Activated CD4-positive, alpha-beta memory T cell treated with anti-CD3 and anti-CD28 coated beads, Interleukin-2, amount 10 ng/mL, durations not matched to agents 7 days and 5 days (primary cell): ENCODE data around the gene AGGF1. TPM values are rescaled to one million over a fixed set of nuclear protein-coding genes. Genes with fewer than 3 reads are reported as not detected.

Source experiments
- CTCF ChIA-PET: fragments of 350-600 bp; sonication (Branson Sonifier 250); formaldehyde crosslinking; loops from one replicate; lab custom pipeline; 2021; ENCODE audit warnings: antibody characterized with exemption, inconsistent platforms; lab: Charles Lee
- POLR2A ChIA-PET: fragments of 350-600 bp; sonication (Branson Sonifier 250); formaldehyde crosslinking; loops from one replicate; lab custom pipeline; 2021; ENCODE audit warnings: antibody characterized with exemption; lab: Charles Lee
- DNase-seq: peaks from one replicate; pipeline ENCODE4 v3.0.0-alpha.2; 2020
- H3K27ac Mint-ChIP-seq: one replicate; pipeline ENCODE4 v1.8.0; 2021; ENCODE audit warnings: mild to moderate bottlenecking, mixed read lengths
- H3K27me3 Mint-ChIP-seq: one replicate; pipeline ENCODE4 v1.8.0; 2021; ENCODE audit warnings: mixed read lengths
- H3K36me3 Mint-ChIP-seq: one replicate; pipeline ENCODE4 v1.8.0; 2021; ENCODE audit warnings: low read depth, mixed read lengths
- H3K4me1 Mint-ChIP-seq: one replicate; pipeline ENCODE4 v1.8.0; 2021; ENCODE audit warnings: mixed read lengths
- H3K4me3 Mint-ChIP-seq: one replicate; pipeline ENCODE4 v1.8.0; 2021; ENCODE audit warnings: mild to moderate bottlenecking, mixed read lengths
- H3K9me3 Mint-ChIP-seq: one replicate; pipeline ENCODE4 v1.8.0; 2021; ENCODE audit warnings: mixed read lengths
- total RNA-seq, 2 experiments: library from RNA; stranded (reverse); gene quantifications; one replicate each; pipeline ENCODE4 v1.2.3, GENCODE V29; 2021

The AGGF1 gene
- total RNA-seq, 2 experiments from 2014 or later = 26.4 to 28.6 TPM

GRCh38 chr5:77008413-77008812 lies 21.8 kb upstream of the AGGF1 start:
- CTCF ChIA-PET = no interaction called here

DNA sequence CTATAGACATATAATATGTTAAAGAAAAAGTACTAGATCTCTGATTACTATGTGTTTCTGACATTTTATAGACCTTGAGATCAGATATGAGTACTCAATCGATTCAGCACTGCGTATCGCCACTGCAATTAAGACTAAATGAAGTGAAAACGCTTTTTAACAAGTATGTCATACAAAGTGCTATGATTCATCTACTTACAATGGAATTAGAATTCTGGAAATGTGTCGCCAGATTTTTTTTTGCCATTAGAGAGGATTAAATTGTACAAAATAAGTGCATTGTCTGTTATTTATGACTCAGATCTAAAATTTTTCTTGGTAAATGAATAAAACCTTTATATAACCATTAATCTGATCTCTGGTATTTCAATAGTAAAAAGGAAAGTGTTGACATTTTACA lies 20.0 kb upstream of the AGGF1 start:
- ChIA-PET CTCF (no interaction called here), POLR2A (no interaction called here)
- H3K36me3 Mint-ChIP-seq = peaks cover 2% of the 10 kb centered on the region
- no peak overlapping the region for H3K4me3 Mint-ChIP-seq
- H3K9me3 Mint-ChIP-seq = peaks cover 3% of the 10 kb centered on the region
- peaks cover 14% of the 10 kb centered on the region for H3K4me1 Mint-ChIP-seq
- no peak overlapping the region for H3K27ac Mint-ChIP-seq
- peaks cover 23% of the 10 kb centered on the region for H3K27me3 Mint-ChIP-seq
- no peak for DNase-seq

More at GRCh38 chr5:77008413-77008812, 21.8 kb upstream of the AGGF1 start:
- peaks cover 2% of the 10 kb centered on the region for H3K36me3 Mint-ChIP-seq
- no peak overlapping the region for H3K4me3 Mint-ChIP-seq
- no peak for DNase-seq
- POLR2A ChIA-PET = no interaction called here
- H3K4me1 Mint-ChIP-seq = peaks cover 14% of the 10 kb centered on the region
- H3K27me3 Mint-ChIP-seq = peaks cover 32% of the 10 kb centered on the region
- H3K27ac Mint-ChIP-seq = no peak overlapping the region
- peaks cover 3% of the 10 kb centered on the region for H3K9me3 Mint-ChIP-seq

- H3K27me3 Mint-ChIP-seq = peaks cover 17% of the 10 kb centered on the region
- CTCF ChIA-PET = no interaction called here
- H3K9me3 Mint-ChIP-seq = peaks cover 3% of the 10 kb centered on the region
- H3K4me1 Mint-ChIP-seq = peaks cover 14% of the 10 kb centered on the region
- H3K4me3 Mint-ChIP-seq = no peak overlapping the region
- POLR2A ChIA-PET = interaction anchor here (1.1 kb wide), 1 partner anchor 142 kb away, joined by 4 read pairs; no protein-coding TSS in a partner anchor
- peaks cover 2% of the 10 kb centered on the region for H3K36me3 Mint-ChIP-seq
- no peak for DNase-seq
- no peak overlapping the region for H3K27ac Mint-ChIP-seq
Observed at GRCh38 chr5:77011498-77011897, 18.7 kb upstream of the AGGF1 start.

DNA sequence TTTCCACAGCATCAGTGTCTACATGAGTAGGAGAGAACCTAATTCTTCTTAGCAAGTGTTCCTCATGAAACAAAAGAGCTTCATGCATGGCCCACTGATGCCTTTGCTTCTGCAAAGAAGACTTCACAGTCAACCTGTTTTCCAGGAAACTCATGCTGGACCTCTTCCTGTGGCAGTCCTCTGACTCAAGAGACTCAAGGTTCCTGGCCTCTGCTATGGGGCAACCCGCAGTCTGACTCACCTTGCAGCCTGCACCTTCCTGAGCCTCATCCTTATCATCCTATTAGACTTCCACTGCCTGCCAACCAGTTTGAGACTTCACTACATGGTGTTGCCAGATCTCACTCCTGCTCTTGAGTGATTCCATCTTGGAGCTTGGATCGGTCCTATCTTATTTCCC lies 17.6 kb upstream of the AGGF1 start:
- CTCF ChIA-PET = no interaction called here
- H3K4me3 Mint-ChIP-seq = no peak overlapping the region
- H3K27ac Mint-ChIP-seq = peak overlapping the region; percentile 5
- peaks cover 14% of the 10 kb centered on the region for H3K4me1 Mint-ChIP-seq
- DNase-seq = peak; percentile 42
- peaks cover 2% of the 10 kb centered on the region for H3K36me3 Mint-ChIP-seq
- POLR2A ChIA-PET = interaction anchor here (1.0 kb wide), 1 partner anchor 19 kb away, joined by 4 read pairs; no protein-coding TSS in a partner anchor
- H3K27me3 Mint-ChIP-seq = peaks cover 15% of the 10 kb centered on the region
- peaks cover 3% of the 10 kb centered on the region for H3K9me3 Mint-ChIP-seq

DNA sequence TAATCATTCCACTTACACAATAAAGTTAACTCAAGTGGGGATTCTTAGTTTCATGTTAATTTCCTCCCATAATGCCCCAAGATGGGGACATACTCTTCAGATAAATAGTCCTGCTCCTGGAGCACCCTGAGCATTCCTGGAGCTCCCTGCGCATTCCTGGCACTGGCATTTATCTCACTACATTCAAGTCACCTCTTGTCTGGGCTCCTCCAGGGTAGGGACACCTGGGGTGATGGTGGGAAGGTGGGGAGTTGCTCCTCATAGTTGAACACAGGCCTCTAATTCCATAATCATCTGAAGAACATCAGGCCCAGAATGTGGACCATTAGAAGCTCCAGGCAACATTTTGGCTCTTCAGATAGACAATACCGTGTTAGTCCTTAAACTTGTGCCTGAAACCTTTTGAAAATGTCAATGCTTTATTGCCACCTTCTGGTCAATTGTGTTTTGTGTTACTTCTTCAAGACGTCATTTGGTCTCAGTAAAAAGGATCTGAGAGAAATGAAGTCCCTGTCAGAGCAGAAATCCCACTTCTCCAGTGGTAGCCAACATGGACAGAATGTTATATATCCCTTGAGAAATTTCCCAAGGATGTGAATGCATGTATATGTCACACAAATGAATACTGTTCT lies 14.2 kb upstream of the AGGF1 start:
- POLR2A ChIA-PET = interaction anchor here (1.7 kb wide), 1 partner anchor 15 kb away, joined by 4 read pairs; no protein-coding TSS in a partner anchor
- H3K27ac Mint-ChIP-seq = no peak overlapping the region
- no peaks in the 10 kb centered on the region for H3K9me3 Mint-ChIP-seq
- DNase-seq = no peak
- peaks cover 14% of the 10 kb centered on the region for H3K4me1 Mint-ChIP-seq
- CTCF ChIA-PET = interaction anchor here (1.1 to 3.2 kb wide), 5 partner anchors 10 to 167 kb away, joined by 4 to 34 read pairs (median 6); partner anchors contain the start of genes AGGF1 and S100Z
- no peaks in the 10 kb centered on the region for H3K36me3 Mint-ChIP-seq
- H3K4me3 Mint-ChIP-seq = no peak overlapping the region
- peaks cover 18% of the 10 kb centered on the region for H3K27me3 Mint-ChIP-seq

DNA sequence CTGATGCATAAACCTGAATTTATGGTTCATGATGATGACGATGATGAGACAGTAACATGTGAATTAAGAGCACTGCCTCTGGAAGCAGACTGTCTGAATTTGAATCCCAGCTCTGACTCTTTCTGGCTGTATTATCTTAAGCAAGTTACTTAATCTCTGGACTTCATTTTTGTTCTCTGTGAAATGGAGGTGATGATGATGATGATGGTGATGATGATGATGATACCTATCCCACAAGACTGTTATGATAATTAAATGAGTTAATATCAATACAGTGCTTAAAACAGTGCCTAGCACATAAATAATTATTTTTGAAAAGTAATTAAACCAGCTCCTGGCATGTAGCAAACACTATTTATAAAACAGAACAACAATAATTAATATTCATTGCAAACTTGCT lies 13.2 kb upstream of the AGGF1 start:
- no peak for DNase-seq
- ChIA-PET POLR2A (interaction anchor here (1.7 kb wide), 1 partner anchor 14 kb away, joined by 4 read pairs; no protein-coding TSS in a partner anchor), CTCF (interaction anchor here (1.0 to 3.2 kb wide), 6 partner anchors 9 to 243 kb away, joined by 4 to 34 read pairs (median 5); partner anchors contain the start of gene S100Z)
- Mint-ChIP-seq H3K4me1 (peaks cover 12% of the 10 kb centered on the region), H3K36me3 (no peaks in the 10 kb centered on the region), H3K27ac (no peak overlapping the region), H3K4me3 (no peak overlapping the region), H3K27me3 (peaks cover 18% of the 10 kb centered on the region), H3K9me3 (no peaks in the 10 kb centered on the region)

DNA sequence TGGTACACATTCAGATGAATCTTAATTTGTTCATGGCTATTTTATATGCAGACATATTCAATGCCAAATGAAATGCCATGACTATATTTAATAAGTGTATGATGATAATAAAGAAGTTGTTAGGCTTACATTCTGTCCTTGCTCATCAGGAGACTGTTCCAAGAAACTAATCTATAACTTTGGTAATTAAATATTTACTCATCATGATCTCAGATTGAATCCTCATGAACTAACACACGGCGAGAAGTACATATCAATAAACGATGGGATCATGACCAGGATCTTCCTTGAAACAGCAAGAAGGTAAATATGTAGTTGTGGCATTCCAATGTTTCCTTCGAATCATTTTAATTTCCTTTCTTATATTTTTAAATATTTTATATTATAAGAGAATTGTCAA lies 12.5 kb upstream of the AGGF1 start:
- Mint-ChIP-seq H3K36me3 (no peaks in the 10 kb centered on the region), H3K4me3 (no peak overlapping the region), H3K27ac (no peak overlapping the region), H3K27me3 (peaks cover 22% of the 10 kb centered on the region), H3K9me3 (no peaks in the 10 kb centered on the region), H3K4me1 (peaks cover 11% of the 10 kb centered on the region)
- DNase-seq = no peak
- ChIA-PET POLR2A (interaction anchor here (1.7 kb wide), 1 partner anchor 13 kb away, joined by 4 read pairs; no protein-coding TSS in a partner anchor), CTCF (interaction anchor here (1.3 to 3.2 kb wide), 2 partner anchors 147 to 150 kb away, joined by 5 to 34 read pairs; no protein-coding TSS in a partner anchor)

- Mint-ChIP-seq H3K4me1 (peaks cover 7% of the 10 kb centered on the region), H3K27ac (no peak overlapping the region), H3K9me3 (no peaks in the 10 kb centered on the region), H3K4me3 (no peak overlapping the region), H3K27me3 (peaks cover 20% of the 10 kb centered on the region), H3K36me3 (no peaks in the 10 kb centered on the region)
- ChIA-PET POLR2A (no interaction called here), CTCF (no interaction called here)
- no peak for DNase-seq
Observed at GRCh38 chr5:77022511-77023417, 7.4 kb upstream of the AGGF1 start.

DNA sequence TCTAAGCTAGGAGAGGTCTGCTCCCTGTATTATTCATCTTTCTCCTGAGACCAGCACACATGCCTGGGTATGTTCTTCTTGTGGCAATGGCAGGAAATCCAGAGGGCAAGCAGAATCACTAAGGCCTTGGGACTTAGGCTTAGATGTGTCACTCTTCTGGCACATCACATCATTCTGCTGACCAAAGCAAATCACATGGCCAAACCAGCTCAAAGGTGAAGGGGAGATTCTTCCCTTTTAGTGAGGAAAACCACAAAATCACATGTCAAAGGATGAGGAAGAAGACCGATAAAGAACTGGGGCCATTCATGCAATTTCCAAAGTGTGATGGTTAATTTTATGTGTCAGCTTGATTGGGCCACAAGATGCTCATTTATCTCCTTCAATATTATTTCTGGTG lies 5.7 kb upstream of the AGGF1 start:
- peaks cover 14% of the 10 kb centered on the region for H3K9me3 Mint-ChIP-seq
- no peak overlapping the region for H3K27ac Mint-ChIP-seq
- peaks cover 13% of the 10 kb centered on the region for H3K27me3 Mint-ChIP-seq
- peaks cover 14% of the 10 kb centered on the region for H3K36me3 Mint-ChIP-seq
- POLR2A ChIA-PET = no interaction called here
- H3K4me1 Mint-ChIP-seq = peaks cover 10% of the 10 kb centered on the region
- no peak for DNase-seq
- CTCF ChIA-PET = no interaction called here
- no peak overlapping the region for H3K4me3 Mint-ChIP-seq

GRCh38 chr5:77028631-77029375 lies 1.4 kb upstream of the AGGF1 start:
- Mint-ChIP-seq H3K27me3 (peaks cover 3% of the 10 kb centered on the region), H3K9me3 (peaks cover 19% of the 10 kb centered on the region), H3K4me3 (no peak overlapping the region), H3K4me1 (peaks cover 34% of the 10 kb centered on the region), H3K27ac (no peak overlapping the region), H3K36me3 (peaks cover 33% of the 10 kb centered on the region)
- no peak for DNase-seq
- ChIA-PET POLR2A (no interaction called here), CTCF (no interaction called here)

DNA sequence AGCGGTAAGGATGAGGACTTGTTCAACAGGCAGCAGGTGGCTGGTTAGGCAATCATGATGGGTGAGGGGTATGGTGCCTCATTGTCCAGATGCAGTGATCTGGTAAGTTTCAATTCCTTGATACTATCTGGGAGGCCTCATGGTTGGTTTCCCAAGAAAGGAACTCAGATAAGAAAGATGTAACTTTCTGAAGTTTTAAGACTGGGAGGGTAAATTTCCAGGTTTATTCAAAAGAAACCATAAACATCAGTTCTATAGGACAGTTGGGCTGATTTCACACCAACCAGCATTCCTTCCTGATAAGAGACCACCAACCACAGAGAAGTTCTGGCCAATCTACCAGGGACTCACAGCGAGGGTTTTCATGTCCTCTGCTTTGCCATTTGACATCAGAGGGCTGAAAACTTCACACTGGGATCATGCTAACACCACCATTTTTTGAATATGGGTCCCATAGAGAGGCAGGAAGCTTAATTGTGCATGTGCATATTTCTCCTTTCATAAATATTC lies 773 bp upstream of the AGGF1 start:
- H3K36me3 Mint-ChIP-seq = peaks cover 33% of the 10 kb centered on the region
- peaks cover 19% of the 10 kb centered on the region for H3K9me3 Mint-ChIP-seq
- H3K4me3 Mint-ChIP-seq = peak overlapping the region; percentile 89
- H3K27me3 Mint-ChIP-seq = peaks cover 3% of the 10 kb centered on the region
- DNase-seq = no peak
- CTCF ChIA-PET = interaction anchor here (1.2 to 2.6 kb wide), 8 partner anchors 13 to 463 kb away, joined by 3 to 15 read pairs (median 4); partner anchors contain the start of gene WDR41
- H3K4me1 Mint-ChIP-seq = peaks cover 36% of the 10 kb centered on the region
- POLR2A ChIA-PET = interaction anchor here (0.7 to 2.5 kb wide), 13 partner anchors 11 to 1265 kb away, joined by 3 to 12 read pairs (median 4); partner anchors contain the start of genes S100Z and TBCA
- H3K27ac Mint-ChIP-seq = peak overlapping the region; percentile 89

- Mint-ChIP-seq H3K4me1 (peaks cover 39% of the 10 kb centered on the region), H3K9me3 (peaks cover 19% of the 10 kb centered on the region), H3K27ac (peak overlapping the region; percentile 45), H3K27me3 (no peaks in the 10 kb centered on the region), H3K36me3 (peaks cover 54% of the 10 kb centered on the region), H3K4me3 (peak overlapping the region; percentile 89)
- ChIA-PET POLR2A (interaction anchor here (1.2 to 2.5 kb wide), 3 partner anchors 19 to 744 kb away, joined by 4 to 12 read pairs (median 6); partner anchors contain the start of gene TBCA), CTCF (interaction anchor here (1.3 to 2.6 kb wide), 6 partner anchors 45 to 460 kb away, joined by 3 to 15 read pairs (median 6); partner anchors contain the start of gene WDR41)
- DNase-seq = no peak
Observed at GRCh38 chr5:77031891-77032290, 1.7 kb downstream of the AGGF1 start.
